HCT116 (cell line): ENCODE data around the gene MAML3. TPM values are rescaled to one million over a fixed set of nuclear protein-coding genes. Genes with fewer than 3 reads are reported as not detected.

Experiments used
- ATAC-seq: fragments of 200-7000 bp; cut with Tn5 transposase; 2 replicates; pipeline ENCODE4 v1.9.1; 2020; ENCODE audit warnings: mild to moderate bottlenecking, moderate library complexity
- BruUV-seq: library from RNA; stranded (reverse); fragments of 400-500 nt; replicated peaks from 2 replicates; lab custom pipeline; 2021; lab: Mats Ljungman, UMichigan
- CTCF ChIA-PET: fragments of 300-600 bp; sonication (Branson Sonifier 250); formaldehyde crosslinking; loops from one replicate; lab custom pipeline; 2021; ENCODE audit warnings: antibody characterized with exemption; lab: Charles Lee
- POLR2A ChIA-PET: fragments of 300-600, 350-600 bp; sonication (Branson Sonifier 250); formaldehyde crosslinking; loops from one replicate; lab custom pipeline; 2021; ENCODE audit warnings: antibody characterized with exemption; lab: Charles Lee
- RAD21 ChIA-PET, 2 experiments: fragments of 300-600 bp; sonication (Branson Sonifier 250); formaldehyde crosslinking; loops; one replicate each; lab custom pipeline; 2023; ENCODE audit warnings: low total read pairs in 2 of 2; ENCODE audit not compliant: uncharacterized antibody in 2 of 2, unreplicated experiment in 2 of 2, low non-redundant PET in 1 of 2; lab: Charles Lee
- DNase-seq: peaks from one replicate; pipeline ENCODE4 v3.0.0-alpha.2; 2010; ENCODE audit warnings: low read depth, low spot score
- H2AFZ ChIP-seq: fragments of 200-600 bp; shearing (Covaris generic), sonication (generic); 2 replicates; pipeline ENCODE4 v1.6.1; 2017; ENCODE audit warnings: low read depth, mixed run types, mixed read lengths, antibody characterized with exemption, low read length; ENCODE audit not compliant: poor library complexity, severe bottlenecking
- H3K27ac ChIP-seq: 2 replicates; pipeline ENCODE4 v1.5.1; 2012; ENCODE audit warnings: low read depth, low read length
- H3K27me3 ChIP-seq: fragments of 200-600 bp; sonication (generic); 2 replicates; pipeline ENCODE4 v1.6.1; 2016; ENCODE audit warnings: mixed run types, low read length, mixed read lengths; ENCODE audit not compliant: insufficient read depth
- H3K36me3 ChIP-seq, 2 experiments: fragments of 200-500 bp in 1 of 2; fragments of 200-600 bp in 1 of 2; sonication (Bioruptor generic) in 1 of 2; sonication (generic) in 1 of 2; 2 replicates each; pipeline versions ENCODE4 v1.5.1 to v1.6.1; 2014 to 2016; ENCODE audit warnings: low read length in 2 of 2, inconsistent platforms in 1 of 2, mixed read lengths in 1 of 2, mixed run types in 1 of 2; ENCODE audit not compliant: insufficient read depth in 2 of 2, control insufficient read depth in 1 of 2
- H3K4me1 ChIP-seq, 2 experiments: fragments of 200-600 bp in 1 of 2; sonication (generic) in 1 of 2; 2 replicates each; pipeline versions ENCODE4 v1.5.1 to v1.6.1; 2012 to 2017; ENCODE audit warnings: low read length in 2 of 2, inconsistent platforms in 1 of 2, mild to moderate bottlenecking in 1 of 2, mixed read lengths in 1 of 2, mixed run types in 1 of 2, moderate library complexity in 1 of 2; ENCODE audit not compliant: insufficient read depth in 2 of 2, control insufficient read depth in 1 of 2
- H3K4me2 ChIP-seq: fragments of 200-600 bp; sonication (generic); 2 replicates; pipeline ENCODE4 v1.6.1; 2017; ENCODE audit warnings: mixed run types, low read length, mixed read lengths
- H3K4me3 ChIP-seq, 2 experiments: fragments of 200-600 bp in 1 of 2; sonication (generic) in 1 of 2; replicated peaks in 1 of 2; 2 replicates each; pipeline ENCODE4 v1.5.1; 2011 to 2016; ENCODE audit warnings: low read length in 2 of 2, control low read depth in 1 of 2, low read depth in 1 of 2, mild to moderate bottlenecking in 1 of 2, mixed read lengths in 1 of 2, mixed run types in 1 of 2
- H3K79me2 ChIP-seq: fragments of 200-600 bp; sonication (generic); 2 replicates; pipeline ENCODE4 v1.6.1; 2017; ENCODE audit warnings: mild to moderate bottlenecking, mixed run types, low read length, moderate library complexity, mixed read lengths; ENCODE audit not compliant: insufficient read depth
- H3K9ac ChIP-seq: fragments of 200-600 bp; sonication (generic); 2 replicates; pipeline ENCODE4 v1.6.1; 2016; ENCODE audit warnings: low read length, mixed read lengths
- H3K9me2 ChIP-seq: fragments of 200-600 bp; sonication (generic), shearing (Covaris generic); 2 replicates; pipeline ENCODE4 v1.6.1; 2017; ENCODE audit warnings: mixed run types, mild to moderate bottlenecking, moderate library complexity; ENCODE audit not compliant: insufficient read depth
- H3K9me3 ChIP-seq, 2 experiments: fragments of 200-500 bp in 1 of 2; fragments of 200-600 bp in 1 of 2; sonication (Bioruptor generic) in 1 of 2; sonication (generic) in 1 of 2; 2 replicates each; pipeline ENCODE4 v1.6.1; 2014 to 2017; ENCODE audit warnings: low read length in 2 of 2, mixed read lengths in 2 of 2, inconsistent platforms in 1 of 2, low read depth in 1 of 2, mild to moderate bottlenecking in 1 of 2, mixed run types in 1 of 2, moderate library complexity in 1 of 2; ENCODE audit not compliant: control insufficient read depth in 1 of 2, insufficient read depth in 1 of 2
- H4K20me1 ChIP-seq: fragments of 200-600 bp; sonication (generic), shearing (Covaris generic); 2 replicates; pipeline ENCODE4 v1.6.1; 2017; ENCODE audit warnings: mixed run types, mild to moderate bottlenecking, moderate library complexity; ENCODE audit not compliant: insufficient read depth
- EZH2phosphoT487 ChIP-seq: fragments of 200-600 bp; IDR thresholded peaks from 2 replicates; pipeline ENCODE4 v1.6.1; 2018; ENCODE audit warnings: antibody characterized with exemption, borderline replicate concordance
- JUND ChIP-seq: IDR thresholded peaks from 2 replicates; pipeline ENCODE4 v1.6.1; 2012
- POLR2AphosphoS5 ChIP-seq: IDR thresholded peaks from 2 replicates; pipeline ENCODE4 v1.6.1; 2011; ENCODE audit warnings: mild to moderate bottlenecking, low read depth, low read length, moderate library complexity
- SP1 ChIP-seq: IDR thresholded peaks from 2 replicates; pipeline ENCODE4 v1.6.1; 2012; ENCODE audit warnings: low read depth
- SRF ChIP-seq: IDR thresholded peaks from 2 replicates; pipeline ENCODE4 v1.6.1; 2012; ENCODE audit warnings: low read depth
- intact Hi-C: fragments of 100-400 bp; cut with micrococcal nuclease; formaldehyde crosslinking; loops from 2 replicates; pipeline ENCODE4 v1.10.0; 2022
- total RNA-seq: library from RNA; stranded (reverse); gene quantifications from one replicate; pipeline ENCODE4 v1.2.1, GENCODE V29; 2021; ENCODE audit not compliant: unreplicated experiment
- TF ChIP-seq, protein P1 (sequence below): IDR thresholded peaks from 2 replicates; pipeline ENCODE4 v1.6.1; 2012; ENCODE audit warnings: low read depth

Gene MAML3
- total RNA-seq, 1 experiment from 2014 or later: 3.1 TPM

DNA sequence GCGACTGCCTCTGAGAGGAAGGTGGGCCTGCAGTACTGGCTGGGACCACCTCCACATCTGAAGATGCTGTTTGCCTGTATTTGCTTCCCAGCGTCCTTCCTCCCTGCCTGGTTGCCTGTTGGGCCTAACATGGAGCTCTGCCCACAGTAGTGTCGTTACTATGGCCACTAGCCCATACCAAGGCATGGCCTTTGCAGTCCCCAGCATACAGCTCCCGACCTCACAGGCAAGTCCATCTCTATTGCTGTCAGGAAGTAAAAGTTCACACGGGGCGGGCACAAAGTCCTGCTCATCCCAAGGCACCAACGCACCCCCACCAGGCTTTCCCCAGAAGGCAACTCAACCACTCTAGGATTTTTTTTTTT, 71.6 kb downstream of the MAML3 start:
- no peak for DNase-seq
- Histone ChIP-seq H3K79me2 (no peaks in the 10 kb centered on the region), H3K9ac (no peak overlapping the region), H2AFZ (no peak overlapping the region), H3K36me3 (no peaks in the 10 kb centered on the region), H3K4me3 (no peak overlapping the region), H3K27ac (no peak overlapping the region), H3K27me3 (no peaks in the 10 kb centered on the region), H4K20me1 (no peaks in the 10 kb centered on the region), H3K4me1 (peaks cover 13 to 19% of the 10 kb centered on the region in 2 experiments; a peak in 3 of 4 replicates), H3K9me2 (no peaks in the 10 kb centered on the region), H3K4me2 (no peak overlapping the region), H3K9me3 (no peaks in the 10 kb centered on the region)
- no peak for TF ChIP-seq EZH2phosphoT487
- TF ChIP-seq SRF: no peak
- TF ChIP-seq, protein P1, sequence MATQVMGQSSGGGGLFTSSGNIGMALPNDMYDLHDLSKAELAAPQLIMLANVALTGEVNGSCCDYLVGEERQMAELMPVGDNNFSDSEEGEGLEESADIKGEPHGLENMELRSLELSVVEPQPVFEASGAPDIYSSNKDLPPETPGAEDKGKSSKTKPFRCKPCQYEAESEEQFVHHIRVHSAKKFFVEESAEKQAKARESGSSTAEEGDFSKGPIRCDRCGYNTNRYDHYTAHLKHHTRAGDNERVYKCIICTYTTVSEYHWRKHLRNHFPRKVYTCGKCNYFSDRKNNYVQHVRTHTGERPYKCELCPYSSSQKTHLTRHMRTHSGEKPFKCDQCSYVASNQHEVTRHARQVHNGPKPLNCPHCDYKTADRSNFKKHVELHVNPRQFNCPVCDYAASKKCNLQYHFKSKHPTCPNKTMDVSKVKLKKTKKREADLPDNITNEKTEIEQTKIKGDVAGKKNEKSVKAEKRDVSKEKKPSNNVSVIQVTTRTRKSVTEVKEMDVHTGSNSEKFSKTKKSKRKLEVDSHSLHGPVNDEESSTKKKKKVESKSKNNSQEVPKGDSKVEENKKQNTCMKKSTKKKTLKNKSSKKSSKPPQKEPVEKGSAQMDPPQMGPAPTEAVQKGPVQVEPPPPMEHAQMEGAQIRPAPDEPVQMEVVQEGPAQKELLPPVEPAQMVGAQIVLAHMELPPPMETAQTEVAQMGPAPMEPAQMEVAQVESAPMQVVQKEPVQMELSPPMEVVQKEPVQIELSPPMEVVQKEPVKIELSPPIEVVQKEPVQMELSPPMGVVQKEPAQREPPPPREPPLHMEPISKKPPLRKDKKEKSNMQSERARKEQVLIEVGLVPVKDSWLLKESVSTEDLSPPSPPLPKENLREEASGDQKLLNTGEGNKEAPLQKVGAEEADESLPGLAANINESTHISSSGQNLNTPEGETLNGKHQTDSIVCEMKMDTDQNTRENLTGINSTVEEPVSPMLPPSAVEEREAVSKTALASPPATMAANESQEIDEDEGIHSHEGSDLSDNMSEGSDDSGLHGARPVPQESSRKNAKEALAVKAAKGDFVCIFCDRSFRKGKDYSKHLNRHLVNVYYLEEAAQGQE: no peak
- TF ChIP-seq POLR2AphosphoS5: no peak
- TF ChIP-seq SP1: no peak
- TF ChIP-seq JUND: no peak
- RAD21 ChIA-PET: no interaction called here
- intact Hi-C loops: no loop called here
- ATAC-seq: no peak
- CTCF ChIA-PET: interaction anchor here (1.0 kb wide), 1 partner anchor 248 kb away, joined by 3 read pairs; no protein-coding TSS in a partner anchor
- BruUV-seq: no TSS peak
- POLR2A ChIA-PET: interaction anchor here (1.4 kb wide), 1 partner anchor 12 kb away, joined by 4 read pairs; no protein-coding TSS in a partner anchor
